ENCODE data around the gene SCD5. TPM values are rescaled to one million over a fixed set of nuclear protein-coding genes. Genes with fewer than 3 reads are reported as not detected.

The SCD5 gene
- total and polyA plus RNA-seq, 2 of the 8 experiments (the other 6 are each of a cell fraction or from before 2014, with no cell fraction given) = 0.92 to 1.2 TPM

DNA sequence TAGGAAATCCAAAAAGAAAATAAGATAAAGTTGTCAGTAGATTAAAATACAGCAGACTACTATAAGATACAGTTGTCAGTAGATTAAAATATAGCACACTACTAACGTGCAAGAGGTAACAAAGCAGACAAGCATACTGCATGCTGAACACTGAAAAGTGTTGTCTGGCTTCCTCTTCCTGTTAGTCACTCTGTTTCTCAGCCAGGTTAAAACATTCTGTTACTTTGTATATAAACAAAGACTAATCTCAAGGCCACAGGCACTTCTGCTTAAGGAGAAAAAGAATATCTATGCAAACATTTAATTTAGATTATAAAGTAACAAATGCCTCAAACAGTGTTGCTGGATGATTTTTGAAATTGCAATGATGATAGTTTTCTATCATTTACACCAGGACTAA lies 41.0 kb upstream of the SCD5 start:
- H3K9me3 ChIP-seq (ENCODE audit: insufficient read depth in 2 of 2, low read depth in 1 of 2, low read length in 1 of 2) = no peaks in the 10 kb centered on the region
- no peak overlapping the region for H2BK12ac ChIP-seq (ENCODE audit: low read depth, low read length)
- H4K5ac ChIP-seq (ENCODE audit: insufficient read length, low read depth, low read length) = no peak overlapping the region
- H2AK5ac ChIP-seq (ENCODE audit: low read depth, low read length) = no peak overlapping the region
- FAIRE-seq (no peak), DNase-seq (ENCODE audit: low read depth in 1 of 2, low spot score in 2 of 2) (no peak)
- H3K4me3 ChIP-seq (ENCODE audit: extremely low read depth in 1 of 4, insufficient read depth in 2 of 4, low read depth in 3 of 4, low read length in 4 of 4) = no peak overlapping the region
- H2BK120ac ChIP-seq (replicated peaks; ENCODE audit: low read depth, low read length) = no peak overlapping the region
- peaks cover 0 to 2% (median 0%) of the 10 kb centered on the region in 4 experiments; a peak in 1 of 7 replicates for H3K27me3 ChIP-seq (replicated peaks in 1 of 4; ENCODE audit: control insufficient read depth in 3 of 4, extremely low read depth in 1 of 4, insufficient read depth in 3 of 4, low read length in 3 of 4)
- no peaks in the 10 kb centered on the region for H3K79me2 ChIP-seq (ENCODE audit: control insufficient read depth in 1 of 2, insufficient read depth in 2 of 2, low read length in 2 of 2)
- no peak overlapping the region for H4K91ac ChIP-seq (replicated peaks; ENCODE audit: insufficient read length, low read length)
- H3K23me2 ChIP-seq (ENCODE audit: low read depth, low read length) = no peaks in the 10 kb centered on the region
- no peak overlapping the region for H4K8ac ChIP-seq (ENCODE audit: extremely low read depth, insufficient read depth, low read length)
- CTCF ChIA-PET (ENCODE audit: partially characterized antibody) = no interaction called here
- no peak overlapping the region for H3K14ac ChIP-seq (ENCODE audit: insufficient read length)
- no peaks in the 10 kb centered on the region for H4K20me1 ChIP-seq (replicated peaks in 1 of 2; ENCODE audit: control insufficient read depth in 1 of 2, insufficient read depth in 2 of 2, low read length in 2 of 2)
- H3K27ac ChIP-seq (ENCODE audit: low read depth, low read length) = no peak overlapping the region
- WGBS, 2 experiments (ENCODE audit: extremely low coverage in 1 of 2, insufficient coverage in 1 of 2, insufficient read length in 1 of 2, insufficient replicate concordance in 2 of 2, low coverage in 1 of 2, low lambda C conversion rate in 2 of 2, missing lambda C conversion rate in 1 of 2) = 93% methylated on average over 1 of the region's 1 CpG; no CpG with 5 or more reads in 1 of the 2 experiments
- no peak overlapping the region for H2AFZ ChIP-seq (ENCODE audit: low read length)
- no peak overlapping the region for H3K56ac ChIP-seq (replicated peaks; ENCODE audit: insufficient read length, low read depth, low read length)
- no peak overlapping the region for H3K4ac ChIP-seq (replicated peaks; ENCODE audit: insufficient read length, low read depth, low read length)
- H3K9ac ChIP-seq (replicated peaks in 1 of 4; ENCODE audit: extremely low read depth in 1 of 4, low read depth in 3 of 4, low read length in 3 of 4) = no peak overlapping the region
- no peaks in the 10 kb centered on the region for H3K79me1 ChIP-seq (ENCODE audit: low read depth, low read length)
- no peak overlapping the region for H3K18ac ChIP-seq (ENCODE audit: extremely low read depth, low read length)
- POLR2A ChIA-PET (ENCODE audit: partially characterized antibody) = interaction anchor here (0.6 to 1.4 kb wide), 2 partner anchors 61 to 74 kb away, joined by 3 read pairs; partner anchors contain the start of gene THAP9
- H2BK5ac ChIP-seq (ENCODE audit: low read depth, low read length) = no peak overlapping the region
- H3K4me1 ChIP-seq (replicated peaks in 1 of 4; ENCODE audit: control insufficient read depth in 3 of 4, insufficient read depth in 4 of 4, low read length in 3 of 4) = no peaks in the 10 kb centered on the region
- no peak overlapping the region for H3K23ac ChIP-seq (ENCODE audit: insufficient read length)
- H3K36me3 ChIP-seq (ENCODE audit: control insufficient read depth in 2 of 4, insufficient read depth in 4 of 4, low read length in 3 of 4) = peaks cover 5 to 48% (median 30%) of the 10 kb centered on the region in 4 experiments; a peak in 7 of 8 replicates
- H2BK15ac ChIP-seq (ENCODE audit: low read length) = no peak overlapping the region
- no peak overlapping the region for H2BK20ac ChIP-seq (ENCODE audit: low read length)
- no peak overlapping the region for H3K4me2 ChIP-seq (ENCODE audit: insufficient read depth in 1 of 2, low read depth in 2 of 2, low read length in 2 of 2)
- TF ChIP-seq FOSL1 (IDR thresholded peaks at IDR 0.05; ENCODE audit: insufficient read depth, low read depth, low read length) = no peak
- TF ChIP-seq HDAC2 (IDR thresholded peaks at IDR 0.05; ENCODE audit: borderline replicate concordance in 1 of 2, low read depth in 2 of 2, low read length in 2 of 2) = no peak
- TF ChIP-seq SIX5 (IDR thresholded peaks at IDR 0.05; ENCODE audit: low read depth, low read length) = no peak
- TF ChIP-seq SIN3A (conservative IDR thresholded peaks at IDR 0.05 in 1 of 2, IDR thresholded peaks at IDR 0.05 in 1 of 2; ENCODE audit: low read depth in 1 of 2, low read length in 2 of 2) = no peak
- no peak for TF ChIP-seq NRF1 (IDR thresholded peaks at IDR 0.05; ENCODE audit: low read depth, low read length)
- TF ChIP-seq KDM5A (IDR thresholded peaks at IDR 0.05; ENCODE audit: low read length) = no peak
- no peak for TF ChIP-seq CHD2 (IDR thresholded peaks at IDR 0.05; ENCODE audit: low read length)
- no peak for TF ChIP-seq SP4 (IDR thresholded peaks at IDR 0.05; ENCODE audit: low read length)
- no peak for TF ChIP-seq CBX8 (IDR thresholded peaks at IDR 0.05; ENCODE audit: borderline replicate concordance, low read depth, low read length)
- TF ChIP-seq EGR1 (IDR thresholded peaks at IDR 0.05; ENCODE audit: borderline replicate concordance, low read depth, low read length) = no peak
- no peak for TF ChIP-seq CEBPB (IDR thresholded peaks at IDR 0.05; ENCODE audit: low read depth, low read length)
- TF ChIP-seq KDM1A (IDR thresholded peaks at IDR 0.05; ENCODE audit: borderline replicate concordance, low read length) = no peak
- TF ChIP-seq RBBP5 (IDR thresholded peaks at IDR 0.05; ENCODE audit: borderline replicate concordance, low read depth, low read length) = no peak
